ENCODE data around the gene ALG13. TPM values are rescaled to one million over a fixed set of nuclear protein-coding genes. Genes with fewer than 3 reads are reported as not detected.
"Not testable (repeated sequence)": the region's sequence is repeated elsewhere in the genome, so short reads cannot be mapped to it uniquely, and the experiment has no call there.

ALG13 gene
- total RNA-seq, 1 donor from 2014 or later: 42.2 TPM

- intact Hi-C loops (cut with micrococcal nuclease): no loop called here
Observed at GRCh38 chrX:111756486-111756885, 75.5 kb downstream of the ALG13 start.

GRCh38 chrX:111759686-111760085 is 78.7 kb downstream of the ALG13 start:
- intact Hi-C loops (cut with micrococcal nuclease): no loop called here

- intact Hi-C loops (cut with micrococcal nuclease): no loop called here
Observed at GRCh38 chrX:111761578-111762135, 80.7 kb downstream of the ALG13 start.

GRCh38 chrX:111778591-111778990 is 97.6 kb downstream of the ALG13 start:
- intact Hi-C loops (cut with micrococcal nuclease): no loop called here

GRCh38 chrX:111779582-111779981 is 98.6 kb downstream of the ALG13 start:
- intact Hi-C loops (cut with micrococcal nuclease): no loop called here

GRCh38 chrX:111784667-111785066 is 103.7 kb downstream of the ALG13 start:
- intact Hi-C loops (cut with micrococcal nuclease): no loop called here

GRCh38 chrX:111790054-111790453 is 109.1 kb downstream of the ALG13 start:
- intact Hi-C loops (cut with micrococcal nuclease): not testable (repeated sequence)

Other genes with a start within 250 kb of the ALG13 start
- gene SERTM2, start 169.5 kb upstream of the ALG13 start, total RNA-seq: not detected in 2 replicates
- not detected in 2 replicates for gene TRPC5OS, start 195.0 kb downstream of the ALG13 start, total RNA-seq